GM19455 (cell line): Measurements from ENCODE around the gene SHB.

Experiments
- ATAC-seq: cut with Tn5 transposase; IDR thresholded peaks from one replicate; pipeline ENCODE4 v1.9.1; 2021; ENCODE audit not compliant: unreplicated experiment

Gene SHB

GRCh38 chr9:37994639-37995347, 74.2 kb downstream of the SHB start:
- ATAC-seq = peak; percentile 74

GRCh38 chr9:37992924-37993349, 76.1 kb downstream of the SHB start:
- ATAC-seq = no peak

- no peak for ATAC-seq
These were observed 78.5 kb downstream of the SHB start for GRCh38 chr9:37990404-37991015.

- no peak for ATAC-seq
These were observed 79.3 kb downstream of the SHB start for GRCh38 chr9:37989701-37990100.

- ATAC-seq = no peak
These were observed 80.4 kb downstream of the SHB start for GRCh38 chr9:37988602-37989001.

- ATAC-seq = no peak
These were observed 81.0 kb downstream of the SHB start for GRCh38 chr9:37988041-37988440.

- no peak for ATAC-seq
These were observed 81.5 kb downstream of the SHB start for GRCh38 chr9:37987467-37987981.

- ATAC-seq = no peak
These were observed 82.2 kb downstream of the SHB start for GRCh38 chr9:37986771-37987258.

GRCh38 chr9:37986001-37986400, 83.0 kb downstream of the SHB start:
- no peak for ATAC-seq

GRCh38 chr9:37984672-37985611, 84.1 kb downstream of the SHB start:
- no peak for ATAC-seq

- no peak for ATAC-seq
These were observed 84.8 kb downstream of the SHB start for GRCh38 chr9:37984278-37984671.

GRCh38 chr9:37983381-37984067, 85.5 kb downstream of the SHB start:
- ATAC-seq = no peak

GRCh38 chr9:37979844-37980243, 89.2 kb downstream of the SHB start:
- no peak for ATAC-seq

- ATAC-seq = no peak
These were observed 90.0 kb downstream of the SHB start for GRCh38 chr9:37978983-37979382.

GRCh38 chr9:37978481-37978864, 90.6 kb downstream of the SHB start:
- no peak for ATAC-seq

GRCh38 chr9:37977851-37978480, 91.1 kb downstream of the SHB start:
- no peak for ATAC-seq

GRCh38 chr9:37976714-37977477, 92.1 kb downstream of the SHB start:
- no peak for ATAC-seq

- ATAC-seq = no peak
These were observed 93.4 kb downstream of the SHB start for GRCh38 chr9:37975639-37976038.

- no peak for ATAC-seq
These were observed 94.4 kb downstream of the SHB start for GRCh38 chr9:37974506-37975173.
